Heart right ventricle (tissue), 16 donors: Measurements from ENCODE around the gene LMOD1. TPM values are rescaled to one million over a fixed set of nuclear protein-coding genes. Genes with fewer than 3 reads are reported as not detected.
A peak's percentile ranks its signal among the peaks of the same experiment; 100 is the strongest.

Experiments used
- ATAC-seq, 8 donors: fragments of 200-7000 bp; cut with Tn5 transposase; one replicate each; pipeline ENCODE4 v1.9.1; 2020; ENCODE audit warnings: mild to moderate bottlenecking in 8 of 8, moderate library complexity in 8 of 8, moderate number of reproducible peaks in 1 of 8
- DNase-seq, 2 donors: peaks; one replicate each; pipeline ENCODE4 v3.0.0-alpha.2; 2020
- H3K27ac ChIP-seq, 10 donors: fragments of 200-600 bp; sonication (generic) in 2 of 10; one replicate each; pipeline versions ENCODE4 v1.5.0 to v1.8.0; 2020 to 2022; ENCODE audit warnings: mild to moderate bottlenecking in 3 of 10
- H3K27me3 ChIP-seq, 7 donors: fragments of 200-600 bp; one replicate each; pipeline ENCODE4 v1.8.0; 2021 to 2022; ENCODE audit warnings: mild to moderate bottlenecking in 2 of 7
- H3K36me3 ChIP-seq, 9 donors: fragments of 200-600 bp; sonication (generic) in 1 of 9; one replicate each; pipeline versions ENCODE4 v1.5.0 to v1.8.0; 2020 to 2022; ENCODE audit warnings: mild to moderate bottlenecking in 2 of 9
- H3K4me1 ChIP-seq, 9 donors: fragments of 200-600 bp; sonication (generic) in 1 of 9; one replicate each; pipeline versions ENCODE4 v1.5.0 to v1.8.0; 2020 to 2022; ENCODE audit warnings: mild to moderate bottlenecking in 4 of 9
- H3K4me3 ChIP-seq, 10 donors: fragments of 200-600 bp; sonication (generic) in 2 of 10; one replicate each; pipeline versions ENCODE4 v1.5.0 to v1.8.0; 2020 to 2022; ENCODE audit warnings: mild to moderate bottlenecking in 7 of 10, moderate library complexity in 2 of 10
- H3K9me3 ChIP-seq, 11 donors: fragments of 200-600 bp in 10 of 11; sonication (generic) in 2 of 11; one replicate each; pipeline versions ENCODE4 v1.5.0 to v1.8.0; 2013 to 2022; ENCODE audit warnings: mild to moderate bottlenecking in 2 of 11, control low read depth in 1 of 11, moderate library complexity in 1 of 11
- CTCF ChIP-seq, 9 donors: fragments of 200-600 bp; sonication (generic) in 2 of 9; IDR thresholded peaks; one replicate each; pipeline versions ENCODE4 v1.5.0 to v1.8.0; 2021 to 2022; ENCODE audit warnings: antibody characterized with exemption in 9 of 9, mild to moderate bottlenecking in 5 of 9, moderate library complexity in 1 of 9
- WGBS, 2 donors: extraction: QIAGEN DNeasy Blood & Tissue Kit; methylation state at CpG; one replicate each; pipeline ENCODE4 v1.1.7; 2013; ENCODE audit warnings: inconsistent platforms in 1 of 2; 5-methylcytosine and 5-hydroxymethylcytosine counted together
- intact Hi-C, 10 donors: fragments of 100-400 bp; cut with DNase I; formaldehyde crosslinking; loops; one replicate each; pipeline versions ENCODE4 v1.11.1 to v1.14.2; 2022
- polyA plus RNA-seq, 2 donors: library from polyadenylated mRNA; stranded (reverse); fragments of 200-250 nt; gene quantifications; one replicate each; pipeline ENCODE4 v1.2.3, GENCODE V29; 2013
- total RNA-seq, 10 donors: library from RNA; stranded (reverse); fragmentation: NEBNext Ultra II Directional in 3 of 10; extraction: Animal tissue kit (Norgen Biotek cat#: 25700) in 3 of 10; gene quantifications; one replicate each; pipeline versions ENCODE4 v1.2.1 to v1.2.4, GENCODE V29; 2021 to 2023
- donor health status: Arrhythmogenic right ventricular cardiomyopathy.
- donor health status: ischemic (EF 13 %, LVEDD 7.1; RV severe dilation, severe dysfunction).
- donor health status: healthy with polysubstance abuse.
- donor health status: DM: no; HTN: yes; CAD: no.
- donor health status: DM: no; HTN: no; CAD: no.
- donor health status: ischemic (EF 25% LVEDD 6.9; RV normal size, moderate dysfunction).
- donor health status: ischemic (EF 25% LVEDD 5.7; RV mildly dilated, moderate dysfunction).
- donor health status: healthy.
- donor health status: DM: yes; HTN: yes; CAD: no.
- donor health status: Ischemic cardiomyopathy.
- donor health status: ischemic (EF 35%, LVEDD 5.7; RV mildly dilated, moderate dysfunction).
- donor health status: nonischemic (EF 11% LVEDD 7.7; RV severe dilation, severe dysfunction).
- donor health status: DM: yes; HTN: yes; CAD: no.
- donor health status: PGD.
- donor health status: ischemic (EF 29% LVEDD 5.4; RV normal size, mild dysfunction).
- donor health status: nonischemic (EF 23%, LVEDD 6.1; RV moderate dilation, normal function).

Gene LMOD1
- total and polyA plus RNA-seq, 12 donors, result 3.6 to 22.7 (median 9.8) TPM

- 48 to 50% methylated on average over 11 of the region's 11 CpGs for WGBS, 2 donors
- Histone ChIP-seq H3K36me3 (no peaks in the 10 kb centered on the region), H3K27ac (peak overlapping the region in 9 of 10 donors; percentile 39 to 76 (median 73)), H3K4me1 (peaks cover 3 to 40% (median 20%) of the 10 kb centered on the region in 9 donors), H3K4me3 (no peak overlapping the region), H3K9me3 (peaks cover 0 to under 1% (median 0%) of the 10 kb centered on the region in 11 donors), H3K27me3 (no peaks in the 10 kb centered on the region)
- intact Hi-C loops, result no loop called here
- peak; percentile 23 to 69 (median 58) for ATAC-seq
- no peak for TF ChIP-seq CTCF (IDR thresholded peaks at IDR 0.05)
- peak in 1 of 2 donors; percentile 63 for DNase-seq
Observed at GRCh38 chr1:201916649-201917249, 29.6 kb downstream of the LMOD1 start.

GRCh38 chr1:201914456-201915235, 31.7 kb downstream of the LMOD1 start:
- no peak for TF ChIP-seq CTCF (IDR thresholded peaks at IDR 0.05)
- ATAC-seq, result no peak
- no peak for DNase-seq
- no peaks in the 10 kb centered on the region for H3K9me3 ChIP-seq
- peaks cover 3 to 37% (median 20%) of the 10 kb centered on the region in 9 donors for H3K4me1 ChIP-seq
- H3K27me3 ChIP-seq, result no peaks in the 10 kb centered on the region
- H3K27ac ChIP-seq, result no peak overlapping the region
- WGBS, 2 donors, result 74 to 75% methylated on average over 14 of the region's 14 CpGs
- intact Hi-C loops, result loop anchor here in 3 of 10 donors (5.0 kb wide), 2 partner anchors 33 to 38 kb away; partner anchors contain the start of gene LMOD1 (in 2 of the 3)
- no peaks in the 10 kb centered on the region for H3K36me3 ChIP-seq
- no peak overlapping the region for H3K4me3 ChIP-seq

GRCh38 chr1:201912832-201913231, 33.5 kb downstream of the LMOD1 start:
- Histone ChIP-seq H3K27ac (peak overlapping the region in 3 of 10 donors; percentile 13 to 39 (median 31)), H3K4me1 (peaks cover 3 to 24% (median 18%) of the 10 kb centered on the region in 9 donors), H3K27me3 (no peaks in the 10 kb centered on the region), H3K9me3 (no peaks in the 10 kb centered on the region), H3K4me3 (no peak overlapping the region), H3K36me3 (no peaks in the 10 kb centered on the region)
- intact Hi-C loops, result loop anchor here in 3 of 10 donors (5.0 kb wide), 2 partner anchors 34 to 39 kb away; partner anchors contain the start of gene LMOD1 (in 2 of the 3)
- no peak for TF ChIP-seq CTCF (IDR thresholded peaks at IDR 0.05)
- 74 to 75% methylated on average over 5 of the region's 5 CpGs for WGBS, 2 donors
- peak in 1 of 8 donors; percentile 36 for ATAC-seq
- DNase-seq, result no peak

GRCh38 chr1:201911826-201912571, 34.3 kb downstream of the LMOD1 start:
- Histone ChIP-seq H3K4me1 (peaks cover 3 to 16% (median 10%) of the 10 kb centered on the region in 9 donors), H3K4me3 (no peak overlapping the region), H3K27ac (no peak overlapping the region), H3K36me3 (no peaks in the 10 kb centered on the region), H3K27me3 (no peaks in the 10 kb centered on the region), H3K9me3 (no peaks in the 10 kb centered on the region)
- no peak for DNase-seq
- TF ChIP-seq CTCF (IDR thresholded peaks at IDR 0.05), result no peak
- intact Hi-C loops, result loop anchor here in 3 of 10 donors (5.0 kb wide), 2 partner anchors 35 to 40 kb away; partner anchors contain the start of gene LMOD1 (in 2 of the 3)
- no peak for ATAC-seq
- 78 to 82% methylated on average over 4 of the region's 4 CpGs for WGBS, 2 donors
